Measurements from ENCODE around the gene DEAF1. TPM values are rescaled to one million over a fixed set of nuclear protein-coding genes. Genes with fewer than 3 reads are reported as not detected.
A peak's percentile ranks its signal among the peaks of the same experiment; 100 is the strongest.

DEAF1 gene
- total and polyA plus RNA-seq, 9 of the 15 experiments (the other 6 are each of a cell fraction or from before 2014, with no cell fraction given) = 2.0 to 69.1 (median 26.8) TPM

- TF ChIP-seq CGGBP1 (CRISPR knock-in tag; IDR thresholded peaks at IDR 0.05) = no peak
- no peak for TF ChIP-seq NFE2 (IDR thresholded peaks at IDR 0.05; ENCODE audit: low read depth)
- TF ChIP-seq RERE (CRISPR knock-in tag; IDR thresholded peaks at IDR 0.05; ENCODE audit: borderline replicate concordance) = no peak
- TF ChIP-seq JUNB (CRISPR knock-in tag; conservative IDR thresholded peaks at IDR 0.05) = no peak
- TF ChIP-seq HDAC8 (tag; IDR thresholded peaks at IDR 0.05) = no peak
- TF ChIP-seq NRF1 (conservative IDR thresholded peaks at IDR 0.05 in 1 of 2, IDR thresholded peaks at IDR 0.05 in 1 of 2) = peak; percentile 17 to 33; a peak in 2 of 4 replicates
- no peak for TF ChIP-seq HNRNPLL (IDR thresholded peaks at IDR 0.05; ENCODE audit: low read depth, low read length, poor library complexity, severe bottlenecking)
- TF ChIP-seq ZNF586 (CRISPR knock-in tag; conservative IDR thresholded peaks at IDR 0.05) = no peak
- no peak for TF ChIP-seq ZNF395 (CRISPR knock-in tag; IDR thresholded peaks at IDR 0.05)
- no peak for TF ChIP-seq MLX (CRISPR knock-in tag; conservative IDR thresholded peaks at IDR 0.05)
- TF ChIP-seq CEBPG (CRISPR knock-in tag; IDR thresholded peaks at IDR 0.05) = no peak
- no peak for TF ChIP-seq CEBPG (tag; conservative IDR thresholded peaks at IDR 0.05 in 1 of 2, IDR thresholded peaks at IDR 0.05 in 1 of 2)
- no peak for TF ChIP-seq ZBTB2 (IDR thresholded peaks at IDR 0.05)
- no peak for TF ChIP-seq PHTF2 (CRISPR knock-in tag; IDR thresholded peaks at IDR 0.05)
- TF ChIP-seq ZNF57 (CRISPR knock-in tag; IDR thresholded peaks at IDR 0.05) = no peak
- no peak for TF ChIP-seq PURB (CRISPR knock-in tag; IDR thresholded peaks at IDR 0.05; ENCODE audit: low read depth)
- no peak for TF ChIP-seq POLR3G (IDR thresholded peaks at IDR 0.05; ENCODE audit: extremely low read depth, insufficient read length, insufficient replicate concordance)
- TF ChIP-seq ZFP1 (CRISPR knock-in tag; IDR thresholded peaks at IDR 0.05) = no peak
Observed at GRCh38 chr11:690738-691633, 4.0 kb downstream of the DEAF1 start (continued).
